WTC11 (cell line): ENCODE results near the gene IFT25. TPM values are rescaled to one million over a fixed set of nuclear protein-coding genes. Genes with fewer than 3 reads are reported as not detected.

Experiments
- ATAC-seq: fragments of 200-7000 bp; cut with Tn5 transposase; 2 replicates; pipeline ENCODE4 v1.10.0; 2021; ENCODE audit warnings: mild to moderate bottlenecking, moderate library complexity
- CTCF ChIA-PET: fragments of 300-600 bp; sonication (Branson Sonifier 250); formaldehyde crosslinking; loops from one replicate; lab custom pipeline; 2021; ENCODE audit warnings: antibody characterized with exemption; lab: Charles Lee
- POLR2A ChIA-PET: fragments of 350-600 bp; sonication (Branson Sonifier 250); formaldehyde crosslinking; loops from one replicate; lab custom pipeline; 2021; ENCODE audit warnings: antibody characterized with exemption; lab: Charles Lee
- DNase-seq: peaks from one replicate; pipeline ENCODE4 v3.0.0; 2021; ENCODE audit warnings: low spot score
- H3K27ac Mint-ChIP-seq: 2 replicates; pipeline ENCODE4 v1.8.0; 2021; ENCODE audit warnings: mixed read lengths
- H3K27me3 Mint-ChIP-seq: 2 replicates; pipeline ENCODE4 v1.8.0; 2021; ENCODE audit warnings: low read depth, mild to moderate bottlenecking, moderate library complexity, mixed read lengths
- H3K36me3 Mint-ChIP-seq: 2 replicates; pipeline ENCODE4 v1.8.0; 2021; ENCODE audit warnings: mixed read lengths
- H3K4me1 Mint-ChIP-seq: 2 replicates; pipeline ENCODE4 v1.8.0; 2022; ENCODE audit warnings: mixed read lengths
- H3K4me3 Mint-ChIP-seq: 2 replicates; pipeline ENCODE4 v1.8.0; 2021; ENCODE audit warnings: mild to moderate bottlenecking, moderate library complexity, mixed read lengths
- H3K9me3 Mint-ChIP-seq: 2 replicates; pipeline ENCODE4 v1.8.0; 2021; ENCODE audit warnings: mixed read lengths
- CREB1 ChIP-seq: sonication (generic); formaldehyde crosslinking; IDR thresholded peaks from 2 replicates; pipeline ENCODE4 v1.8.0; 2023; ENCODE audit warnings: mild to moderate bottlenecking, missing genetic modification reagents
- ELF4 ChIP-seq: sonication (generic); formaldehyde crosslinking; IDR thresholded peaks from 2 replicates; pipeline ENCODE4 v1.8.1; 2022; ENCODE audit warnings: low read depth, mild to moderate bottlenecking, moderate library complexity, missing genetic modification reagents
- FOXK1 ChIP-seq: sonication (generic); formaldehyde crosslinking; IDR thresholded peaks from 2 replicates; pipeline ENCODE4 v1.8.0; 2022; ENCODE audit warnings: mild to moderate bottlenecking, moderate library complexity, missing genetic modification reagents
- GRHL2 ChIP-seq: fragments of 250-450 bp; sonication (Bioruptor Pico); IDR thresholded peaks from 2 replicates; pipeline ENCODE4 v1.8.0; 2022; ENCODE audit warnings: mild to moderate bottlenecking, moderate library complexity; ENCODE audit not compliant: insufficient replicate concordance, severe bottlenecking
- NR1H2 ChIP-seq: sonication (generic); formaldehyde crosslinking; IDR thresholded peaks from 2 replicates; pipeline ENCODE4 v1.9.0; 2021; ENCODE audit warnings: mild to moderate bottlenecking, moderate library complexity, missing genetic modification reagents
- RELA ChIP-seq: sonication (generic); formaldehyde crosslinking; IDR thresholded peaks from 2 replicates; pipeline ENCODE4 v1.8.1; 2022; ENCODE audit warnings: missing genetic modification reagents, mild to moderate bottlenecking, borderline replicate concordance
- ZNF138 ChIP-seq: sonication (generic); formaldehyde crosslinking; conservative IDR thresholded peaks from 2 replicates; pipeline ENCODE4 v1.8.1; 2022; ENCODE audit warnings: mild to moderate bottlenecking, moderate library complexity, missing genetic modification reagents
- ZNF317 ChIP-seq: sonication (generic); formaldehyde crosslinking; IDR thresholded peaks from 2 replicates; pipeline ENCODE4 v1.8.1; 2023; ENCODE audit warnings: low read depth, mild to moderate bottlenecking, moderate library complexity, missing genetic modification reagents, borderline replicate concordance
- total RNA-seq: library from RNA; stranded (reverse); gene quantifications from 3 replicates; pipeline ENCODE4 v1.2.3, GENCODE V29; 2021
- TF ChIP-seq, protein P1 (sequence below): fragments of 250-450 bp; sonication (Bioruptor Pico); IDR thresholded peaks from 2 replicates; pipeline ENCODE4 v1.9.0; 2021; ENCODE audit warnings: mild to moderate bottlenecking
- TF ChIP-seq, protein P2 (sequence below): fragments of 250-450 bp; sonication (Bioruptor Pico); IDR thresholded peaks from 2 replicates; pipeline ENCODE4 v2.1.2; 2022; ENCODE audit warnings: mild to moderate bottlenecking, moderate library complexity
- TF ChIP-seq, protein P3 (sequence below): sonication (generic); formaldehyde crosslinking; IDR thresholded peaks from 2 replicates; pipeline ENCODE4 v1.8.1; 2023; ENCODE audit warnings: mild to moderate bottlenecking, missing genetic modification reagents, moderate library complexity
- TF ChIP-seq, protein P4 (sequence below): sonication (generic); formaldehyde crosslinking; IDR thresholded peaks from 2 replicates; pipeline ENCODE4 v1.8.0; 2023; ENCODE audit warnings: missing genetic modification reagents, mild to moderate bottlenecking, borderline replicate concordance
- TF ChIP-seq, protein P5 (sequence below): fragments of 250-450 bp; sonication (Bioruptor Pico); IDR thresholded peaks from 2 replicates; pipeline ENCODE4 v1.9.0; 2021; ENCODE audit warnings: moderate library complexity, mild to moderate bottlenecking, inconsistent platforms, borderline replicate concordance
- TF ChIP-seq, protein P6 (sequence below): sonication (generic); formaldehyde crosslinking; IDR thresholded peaks from 2 replicates; pipeline ENCODE4 v1.8.0; 2022; ENCODE audit warnings: mild to moderate bottlenecking, missing genetic modification reagents

Gene IFT25
- total RNA-seq, 1 experiment from 2014 or later = 22.6 TPM

DNA sequence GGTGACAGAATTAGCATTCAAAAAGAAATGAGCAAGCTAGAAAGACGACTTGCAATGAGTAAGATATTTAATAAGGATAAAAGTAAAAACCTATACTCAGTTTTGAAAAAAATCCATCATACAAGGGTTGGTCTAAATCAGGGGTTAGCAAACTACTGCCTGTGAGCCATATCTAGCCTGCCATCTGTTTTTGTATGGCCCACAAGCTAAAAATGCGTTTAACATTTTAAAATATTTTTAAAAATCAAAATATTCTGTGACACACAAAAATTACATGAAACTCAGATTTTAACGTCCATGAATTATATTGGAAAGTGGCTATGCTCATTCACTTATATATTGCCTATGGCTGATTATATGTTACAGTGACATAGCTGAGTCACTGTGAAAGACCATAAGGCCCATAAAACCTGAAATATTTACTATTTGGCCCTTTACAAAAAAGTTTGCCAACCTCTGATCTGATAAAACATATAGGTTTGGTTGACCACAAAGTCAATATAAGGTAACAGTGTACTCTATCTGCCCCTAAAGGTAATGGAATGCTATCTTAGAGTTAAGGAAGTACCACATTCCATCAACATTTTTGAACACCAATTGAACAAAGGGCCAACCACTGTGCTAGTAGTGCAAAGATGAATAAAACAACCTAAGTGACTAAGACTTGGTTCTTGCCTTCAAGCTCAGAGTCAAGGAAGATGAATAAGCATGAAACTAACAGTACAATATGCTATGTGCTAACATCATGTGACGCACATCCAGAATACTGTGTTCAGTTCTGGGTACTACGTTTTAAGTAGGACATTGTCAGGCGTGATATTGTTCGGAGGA is 3.2 kb downstream of the IFT25 start:
- H3K4me3 Mint-ChIP-seq = no peak overlapping the region
- DNase-seq (no peak), ATAC-seq (no peak)
- H3K27ac Mint-ChIP-seq = no peak overlapping the region
- no peaks in the 10 kb centered on the region for H3K27me3 Mint-ChIP-seq
- H3K36me3 Mint-ChIP-seq = no peaks in the 10 kb centered on the region
- TF ChIP-seq, protein P1, sequence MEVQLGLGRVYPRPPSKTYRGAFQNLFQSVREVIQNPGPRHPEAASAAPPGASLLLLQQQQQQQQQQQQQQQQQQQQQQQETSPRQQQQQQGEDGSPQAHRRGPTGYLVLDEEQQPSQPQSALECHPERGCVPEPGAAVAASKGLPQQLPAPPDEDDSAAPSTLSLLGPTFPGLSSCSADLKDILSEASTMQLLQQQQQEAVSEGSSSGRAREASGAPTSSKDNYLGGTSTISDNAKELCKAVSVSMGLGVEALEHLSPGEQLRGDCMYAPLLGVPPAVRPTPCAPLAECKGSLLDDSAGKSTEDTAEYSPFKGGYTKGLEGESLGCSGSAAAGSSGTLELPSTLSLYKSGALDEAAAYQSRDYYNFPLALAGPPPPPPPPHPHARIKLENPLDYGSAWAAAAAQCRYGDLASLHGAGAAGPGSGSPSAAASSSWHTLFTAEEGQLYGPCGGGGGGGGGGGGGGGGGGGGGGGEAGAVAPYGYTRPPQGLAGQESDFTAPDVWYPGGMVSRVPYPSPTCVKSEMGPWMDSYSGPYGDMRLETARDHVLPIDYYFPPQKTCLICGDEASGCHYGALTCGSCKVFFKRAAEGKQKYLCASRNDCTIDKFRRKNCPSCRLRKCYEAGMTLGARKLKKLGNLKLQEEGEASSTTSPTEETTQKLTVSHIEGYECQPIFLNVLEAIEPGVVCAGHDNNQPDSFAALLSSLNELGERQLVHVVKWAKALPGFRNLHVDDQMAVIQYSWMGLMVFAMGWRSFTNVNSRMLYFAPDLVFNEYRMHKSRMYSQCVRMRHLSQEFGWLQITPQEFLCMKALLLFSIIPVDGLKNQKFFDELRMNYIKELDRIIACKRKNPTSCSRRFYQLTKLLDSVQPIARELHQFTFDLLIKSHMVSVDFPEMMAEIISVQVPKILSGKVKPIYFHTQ = no peak
- TF ChIP-seq CREB1 (CRISPR knock-in tag) = no peak
- TF ChIP-seq GRHL2 (CRISPR knock-in tag) = no peak
- TF ChIP-seq, protein P2, sequence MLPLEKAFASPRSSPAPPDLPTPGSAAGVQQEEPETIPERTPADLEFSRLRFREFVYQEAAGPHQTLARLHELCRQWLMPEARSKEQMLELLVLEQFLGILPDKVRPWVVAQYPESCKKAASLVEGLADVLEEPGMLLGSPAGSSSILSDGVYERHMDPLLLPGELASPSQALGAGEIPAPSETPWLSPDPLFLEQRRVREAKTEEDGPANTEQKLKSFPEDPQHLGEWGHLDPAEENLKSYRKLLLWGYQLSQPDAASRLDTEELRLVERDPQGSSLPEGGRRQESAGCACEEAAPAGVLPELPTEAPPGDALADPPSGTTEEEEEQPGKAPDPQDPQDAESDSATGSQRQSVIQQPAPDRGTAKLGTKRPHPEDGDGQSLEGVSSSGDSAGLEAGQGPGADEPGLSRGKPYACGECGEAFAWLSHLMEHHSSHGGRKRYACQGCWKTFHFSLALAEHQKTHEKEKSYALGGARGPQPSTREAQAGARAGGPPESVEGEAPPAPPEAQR (CRISPR knock-in tag) = no peak
- TF ChIP-seq, protein P3, sequence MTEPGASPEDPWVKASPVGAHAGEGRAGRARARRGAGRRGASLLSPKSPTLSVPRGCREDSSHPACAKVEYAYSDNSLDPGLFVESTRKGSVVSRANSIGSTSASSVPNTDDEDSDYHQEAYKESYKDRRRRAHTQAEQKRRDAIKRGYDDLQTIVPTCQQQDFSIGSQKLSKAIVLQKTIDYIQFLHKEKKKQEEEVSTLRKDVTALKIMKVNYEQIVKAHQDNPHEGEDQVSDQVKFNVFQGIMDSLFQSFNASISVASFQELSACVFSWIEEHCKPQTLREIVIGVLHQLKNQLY (CRISPR knock-in tag) = no peak
- no peak for TF ChIP-seq ELF4 (CRISPR knock-in tag)
- TF ChIP-seq RELA (CRISPR knock-in tag) = no peak
- TF ChIP-seq, protein P4, sequence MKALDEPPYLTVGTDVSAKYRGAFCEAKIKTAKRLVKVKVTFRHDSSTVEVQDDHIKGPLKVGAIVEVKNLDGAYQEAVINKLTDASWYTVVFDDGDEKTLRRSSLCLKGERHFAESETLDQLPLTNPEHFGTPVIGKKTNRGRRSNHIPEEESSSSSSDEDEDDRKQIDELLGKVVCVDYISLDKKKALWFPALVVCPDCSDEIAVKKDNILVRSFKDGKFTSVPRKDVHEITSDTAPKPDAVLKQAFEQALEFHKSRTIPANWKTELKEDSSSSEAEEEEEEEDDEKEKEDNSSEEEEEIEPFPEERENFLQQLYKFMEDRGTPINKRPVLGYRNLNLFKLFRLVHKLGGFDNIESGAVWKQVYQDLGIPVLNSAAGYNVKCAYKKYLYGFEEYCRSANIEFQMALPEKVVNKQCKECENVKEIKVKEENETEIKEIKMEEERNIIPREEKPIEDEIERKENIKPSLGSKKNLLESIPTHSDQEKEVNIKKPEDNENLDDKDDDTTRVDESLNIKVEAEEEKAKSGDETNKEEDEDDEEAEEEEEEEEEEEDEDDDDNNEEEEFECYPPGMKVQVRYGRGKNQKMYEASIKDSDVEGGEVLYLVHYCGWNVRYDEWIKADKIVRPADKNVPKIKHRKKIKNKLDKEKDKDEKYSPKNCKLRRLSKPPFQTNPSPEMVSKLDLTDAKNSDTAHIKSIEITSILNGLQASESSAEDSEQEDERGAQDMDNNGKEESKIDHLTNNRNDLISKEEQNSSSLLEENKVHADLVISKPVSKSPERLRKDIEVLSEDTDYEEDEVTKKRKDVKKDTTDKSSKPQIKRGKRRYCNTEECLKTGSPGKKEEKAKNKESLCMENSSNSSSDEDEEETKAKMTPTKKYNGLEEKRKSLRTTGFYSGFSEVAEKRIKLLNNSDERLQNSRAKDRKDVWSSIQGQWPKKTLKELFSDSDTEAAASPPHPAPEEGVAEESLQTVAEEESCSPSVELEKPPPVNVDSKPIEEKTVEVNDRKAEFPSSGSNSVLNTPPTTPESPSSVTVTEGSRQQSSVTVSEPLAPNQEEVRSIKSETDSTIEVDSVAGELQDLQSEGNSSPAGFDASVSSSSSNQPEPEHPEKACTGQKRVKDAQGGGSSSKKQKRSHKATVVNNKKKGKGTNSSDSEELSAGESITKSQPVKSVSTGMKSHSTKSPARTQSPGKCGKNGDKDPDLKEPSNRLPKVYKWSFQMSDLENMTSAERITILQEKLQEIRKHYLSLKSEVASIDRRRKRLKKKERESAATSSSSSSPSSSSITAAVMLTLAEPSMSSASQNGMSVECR = no peak
- no peak for TF ChIP-seq ZNF138 (CRISPR knock-in tag)
- TF ChIP-seq, protein P5, sequence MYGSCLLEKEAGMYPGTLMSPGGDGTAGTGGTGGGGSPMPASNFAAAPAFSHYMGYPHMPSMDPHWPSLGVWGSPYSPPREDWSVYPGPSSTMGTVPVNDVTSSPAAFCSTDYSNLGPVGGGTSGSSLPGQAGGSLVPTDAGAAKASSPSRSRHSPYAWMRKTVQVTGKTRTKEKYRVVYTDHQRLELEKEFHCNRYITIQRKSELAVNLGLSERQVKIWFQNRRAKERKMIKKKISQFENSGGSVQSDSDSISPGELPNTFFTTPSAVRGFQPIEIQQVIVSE = no peak
- ChIA-PET CTCF (interaction anchor here (1.1 to 1.2 kb wide), 3 partner anchors 17 to 64 kb away, joined by 3 to 10 read pairs (median 3); partner anchors contain the start of gene YIPF1), POLR2A (no interaction called here)
- no peaks in the 10 kb centered on the region for H3K9me3 Mint-ChIP-seq
- H3K4me1 Mint-ChIP-seq = peaks cover 28% of the 10 kb centered on the region

DNA sequence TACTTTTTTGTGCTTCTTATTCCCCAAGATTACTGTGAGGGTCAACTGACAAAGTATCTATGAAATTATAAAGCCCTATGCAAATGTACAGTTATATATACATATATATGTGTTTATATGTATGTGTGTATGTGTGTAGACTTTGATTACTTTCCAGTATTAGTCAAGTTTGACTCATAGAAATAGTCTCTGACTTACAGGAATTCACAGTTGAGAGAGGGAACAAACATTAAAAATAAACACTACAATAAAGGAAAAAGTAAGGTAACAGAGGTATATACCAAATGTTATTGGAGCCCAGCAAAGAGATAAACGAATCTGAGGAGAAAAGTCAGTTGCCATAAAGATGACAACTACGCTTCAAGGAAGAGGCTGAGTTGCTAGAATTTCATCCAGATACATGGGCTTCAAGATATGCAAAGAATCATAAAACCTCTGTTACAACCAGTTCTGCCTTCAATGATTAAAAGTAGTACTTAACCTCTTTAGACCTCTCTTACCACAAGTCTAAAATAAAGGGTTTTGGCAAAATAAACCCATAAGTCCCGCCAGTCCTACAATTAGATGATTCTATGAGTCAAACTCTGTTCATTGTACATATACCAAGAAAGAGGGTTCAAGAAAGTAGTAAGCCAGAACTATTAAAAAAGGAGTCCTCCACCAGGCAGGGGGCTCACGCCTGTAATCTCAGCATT is 7.2 kb downstream of the IFT25 start:
- no peaks in the 10 kb centered on the region for H3K27me3 Mint-ChIP-seq
- no peak overlapping the region for H3K27ac Mint-ChIP-seq
- no peak for ATAC-seq
- no peak overlapping the region for H3K4me3 Mint-ChIP-seq
- POLR2A ChIA-PET = no interaction called here
- CTCF ChIA-PET = no interaction called here
- peaks cover 20% of the 10 kb centered on the region for H3K9me3 Mint-ChIP-seq
- H3K4me1 Mint-ChIP-seq = peaks cover 9% of the 10 kb centered on the region
- no peak for DNase-seq
- peaks cover 16% of the 10 kb centered on the region for H3K36me3 Mint-ChIP-seq
- TF ChIP-seq FOXK1 (no peak), NR1H2 (CRISPR knock-in tag) (no peak), ZNF317 (CRISPR knock-in tag) (no peak)
- TF ChIP-seq, protein P1 = no peak
- TF ChIP-seq, protein P3 (CRISPR knock-in tag) = no peak
- TF ChIP-seq, protein P6, sequence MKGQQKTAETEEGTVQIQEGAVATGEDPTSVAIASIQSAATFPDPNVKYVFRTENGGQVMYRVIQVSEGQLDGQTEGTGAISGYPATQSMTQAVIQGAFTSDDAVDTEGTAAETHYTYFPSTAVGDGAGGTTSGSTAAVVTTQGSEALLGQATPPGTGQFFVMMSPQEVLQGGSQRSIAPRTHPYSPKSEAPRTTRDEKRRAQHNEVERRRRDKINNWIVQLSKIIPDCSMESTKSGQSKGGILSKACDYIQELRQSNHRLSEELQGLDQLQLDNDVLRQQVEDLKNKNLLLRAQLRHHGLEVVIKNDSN (CRISPR knock-in tag) = no peak
